Measurements from ENCODE around the gene TSPAN18.

The TSPAN18 gene

GRCh38 chr11:44969651-44970252 lies 243.0 kb downstream of the TSPAN18 start:
- DNase-seq, result no peak

GRCh38 chr11:44970293-44970692 lies 243.5 kb downstream of the TSPAN18 start:
- no peak for DNase-seq

GRCh38 chr11:44971185-44971584 lies 244.4 kb downstream of the TSPAN18 start:
- DNase-seq, result no peak

DNA sequence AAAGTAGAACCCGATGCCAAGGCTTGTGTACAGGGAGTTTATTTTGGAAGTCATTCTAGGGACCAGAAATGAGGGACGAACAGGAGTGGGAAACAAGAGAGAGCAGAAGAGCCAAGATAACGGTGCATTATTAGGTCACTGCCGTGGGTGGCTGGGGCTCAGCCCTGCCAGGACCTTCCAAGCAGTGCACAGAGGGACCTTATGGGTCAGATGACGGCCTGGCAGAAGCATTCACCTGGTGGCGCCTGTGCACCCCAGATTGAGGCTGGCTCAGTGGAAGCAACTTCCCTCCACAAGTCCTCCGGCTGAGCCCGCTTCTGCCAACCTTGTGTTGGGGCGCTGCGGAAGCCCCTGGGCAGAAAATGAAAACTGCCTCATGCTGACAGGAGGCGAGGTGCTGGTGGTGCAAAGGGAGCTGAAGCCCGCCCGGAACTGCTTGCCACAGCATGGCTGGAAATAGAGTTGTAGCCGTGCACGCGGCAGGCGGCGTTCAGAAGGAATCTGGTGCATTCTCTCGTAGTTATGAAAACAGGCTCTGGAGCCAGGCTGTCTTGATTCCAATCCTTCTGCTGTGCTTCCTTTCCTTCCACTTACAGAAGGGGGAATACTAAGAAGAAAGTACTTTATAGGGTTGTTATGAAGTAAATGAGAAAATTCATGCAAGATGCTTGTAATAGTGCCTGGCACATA lies 246.1 kb downstream of the TSPAN18 start:
- no peak for DNase-seq

GRCh38 chr11:44973632-44974401 lies 247.1 kb downstream of the TSPAN18 start:
- no peak for DNase-seq

- no peak for DNase-seq
These were observed 247.7 kb downstream of the TSPAN18 start for GRCh38 chr11:44974402-44975000.

DNA sequence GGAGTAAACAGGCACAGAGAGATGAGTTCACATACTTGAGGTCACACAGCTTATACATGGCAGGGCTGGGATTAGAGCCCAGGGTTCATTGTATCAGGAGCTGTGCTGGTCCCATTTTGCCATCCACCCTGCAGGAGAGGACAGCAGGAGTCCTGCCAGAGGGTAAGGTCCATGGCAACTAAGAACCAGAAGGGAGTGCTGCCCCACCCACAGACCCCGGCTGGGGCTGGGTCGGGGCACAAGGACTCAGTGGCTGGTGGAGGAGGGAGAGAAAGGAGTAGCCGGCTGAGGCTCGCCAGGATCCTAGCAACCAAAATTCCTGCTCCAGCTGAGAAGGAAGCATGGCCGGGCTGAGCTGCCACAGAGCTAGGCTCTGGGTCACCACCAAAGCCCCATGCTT lies 249.8 kb downstream of the TSPAN18 start:
- DNase-seq, result no peak

DNA sequence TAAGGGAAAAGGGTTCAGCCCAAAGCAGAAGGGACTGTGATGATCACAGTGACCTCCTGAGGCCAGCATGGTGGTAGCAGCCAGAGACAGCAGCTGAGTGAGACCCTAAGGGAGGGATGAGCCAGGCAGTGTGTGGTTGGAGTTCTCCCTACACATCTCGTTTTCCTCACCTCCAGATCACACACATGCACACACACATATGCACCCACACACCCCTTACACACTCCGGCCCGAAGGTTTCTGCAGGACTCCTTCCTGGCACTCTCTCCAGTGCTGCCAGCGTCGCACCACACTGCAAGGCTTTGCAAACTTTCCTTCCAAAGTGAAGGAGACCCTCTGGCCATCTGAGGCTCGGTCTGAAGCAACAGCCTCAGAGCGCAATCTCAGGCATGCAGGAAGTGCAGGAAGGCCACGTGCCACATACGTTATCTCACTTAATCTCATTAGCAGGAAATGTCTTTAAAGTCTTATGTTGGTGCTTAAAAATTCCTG lies 250.8 kb downstream of the TSPAN18 start:
- no peak for DNase-seq

GRCh38 chr11:44978274-44978960 lies 251.7 kb downstream of the TSPAN18 start:
- no peak for DNase-seq

- no peak for DNase-seq
These were observed 252.2 kb downstream of the TSPAN18 start for GRCh38 chr11:44978961-44979331.

DNA sequence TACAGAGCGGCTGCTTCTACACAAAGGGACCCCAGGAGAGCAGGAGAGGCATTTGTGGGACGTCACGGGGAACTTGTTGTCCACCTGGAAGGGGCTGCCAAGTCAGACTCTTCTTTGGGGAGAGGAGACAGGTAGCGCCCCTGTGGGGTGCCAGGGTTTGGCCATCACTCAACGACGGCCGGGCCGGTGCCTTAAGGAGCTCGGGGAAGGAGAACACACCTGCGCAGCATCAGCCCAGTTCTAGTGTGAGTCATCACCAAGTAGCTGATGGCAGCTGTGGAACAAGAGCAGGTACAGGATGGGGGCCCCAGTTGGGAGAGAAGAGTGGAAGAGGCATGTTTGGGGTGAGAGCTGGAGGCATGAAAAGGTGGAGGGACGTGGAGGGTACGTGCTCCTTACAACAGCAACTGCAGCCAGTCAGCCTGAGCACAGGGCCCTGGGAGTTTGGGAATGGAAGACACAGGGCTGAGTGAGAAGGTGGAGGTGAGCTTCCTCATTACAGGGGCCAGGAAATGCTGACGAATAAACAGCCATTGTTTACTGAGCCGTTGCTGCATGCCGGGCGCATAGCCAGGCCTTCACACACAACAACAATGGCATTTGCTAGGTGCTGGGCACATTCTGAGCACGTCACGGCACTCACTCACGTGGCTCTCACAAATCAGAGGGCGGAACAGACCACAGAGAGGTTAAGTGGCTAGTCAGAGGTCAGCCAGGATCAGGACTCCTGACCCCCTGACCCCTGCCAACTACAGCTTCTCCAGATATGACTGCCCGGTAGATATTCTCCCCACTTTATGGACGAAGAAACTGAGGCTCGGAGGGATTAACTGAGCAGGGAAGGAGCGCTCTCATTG lies 253.0 kb downstream of the TSPAN18 start:
- DNase-seq, result no peak

DNA sequence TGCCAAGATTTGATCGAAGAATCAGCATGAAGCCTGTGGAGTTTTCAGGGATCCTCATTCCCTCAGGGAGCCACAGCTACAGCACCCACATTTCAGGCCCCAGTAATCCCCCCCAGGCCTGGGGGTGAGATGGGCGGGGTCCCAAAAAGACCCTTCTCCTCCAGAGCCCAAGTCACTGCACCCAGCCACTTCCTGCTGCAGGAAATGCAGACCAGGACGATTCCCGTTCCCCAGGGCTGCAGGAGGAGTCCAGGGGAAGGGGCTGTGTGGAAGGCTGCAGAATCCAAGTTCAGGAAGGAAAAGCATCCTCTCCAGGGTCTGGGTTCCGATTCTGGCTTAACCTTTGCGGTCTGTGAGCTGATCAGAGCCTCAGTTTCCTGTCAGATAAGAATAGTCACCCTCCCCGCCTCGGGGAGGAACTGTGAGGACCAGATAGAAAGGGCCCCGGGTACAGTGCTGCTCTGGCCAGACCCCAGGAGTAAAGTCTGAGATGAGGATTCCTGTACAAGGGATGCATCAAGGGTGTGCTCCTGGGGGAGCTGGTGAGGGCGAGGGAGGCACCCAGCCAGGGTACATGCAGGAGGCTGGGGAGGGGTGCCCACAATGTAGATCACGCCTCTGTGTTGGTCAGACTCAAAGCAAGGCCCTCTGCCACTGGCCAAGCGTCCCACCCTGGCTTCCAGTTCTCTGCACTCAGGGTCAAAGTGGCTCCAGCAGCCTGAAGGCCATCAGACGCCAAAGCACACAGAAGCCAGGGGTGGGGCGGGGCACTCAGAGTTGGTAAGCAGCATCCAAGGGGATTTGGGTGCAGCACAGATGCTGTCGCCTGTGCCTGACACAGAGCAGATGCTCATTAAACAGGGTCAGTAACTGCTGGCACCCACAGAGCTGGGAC lies 254.0 kb downstream of the TSPAN18 start:
- DNase-seq, result no peak
